GM23338 (cell line): Measurements from ENCODE around the gene CADPS. TPM values are rescaled to one million over a fixed set of nuclear protein-coding genes. Genes with fewer than 3 reads are reported as not detected.

Experiments
- ATAC-seq: fragments of 200-7000 bp; cut with Tn5 transposase; 3 replicates; pipeline ENCODE4 v1.9.1; 2020
- DNase-seq: peaks from one replicate; pipeline ENCODE4 v3.0.0-alpha.2; 2015; ENCODE audit warnings: low spot score
- H2AFZ ChIP-seq: fragments of 200-600 bp; sonication (generic); 2 replicates; pipeline ENCODE4 v1.8.0; 2016; ENCODE audit warnings: antibody characterized with exemption, mild to moderate bottlenecking, moderate library complexity
- H3F3A ChIP-seq: fragments of 200-600 bp; sonication (generic); replicated peaks from 2 replicates; pipeline ENCODE4 v1.8.0; 2017; ENCODE audit warnings: antibody characterized with exemption, mixed run types, low read depth
- H3K27ac ChIP-seq: fragments of 200-600 bp; sonication (generic); 2 replicates; pipeline ENCODE4 v1.6.1; 2016; ENCODE audit warnings: low read depth
- H3K27me3 ChIP-seq: fragments of 200-600 bp; sonication (generic); 2 replicates; pipeline ENCODE4 v1.8.0; 2016; ENCODE audit warnings: mild to moderate bottlenecking, mixed run types, moderate library complexity; ENCODE audit not compliant: insufficient read depth
- H3K36me3 ChIP-seq: fragments of 200-600 bp; sonication (generic); 2 replicates; pipeline ENCODE4 v1.8.0; 2016; ENCODE audit warnings: mild to moderate bottlenecking; ENCODE audit not compliant: insufficient read depth
- H3K4me1 ChIP-seq: fragments of 200-600 bp; sonication (generic); 2 replicates; pipeline ENCODE4 v1.8.0; 2016; ENCODE audit warnings: mild to moderate bottlenecking, moderate library complexity; ENCODE audit not compliant: insufficient read depth
- H3K4me2 ChIP-seq: fragments of 200-600 bp; sonication (generic); 2 replicates; pipeline ENCODE4 v1.7.1; 2017; ENCODE audit warnings: mixed run types
- H3K4me3 ChIP-seq: fragments of 200-600 bp; sonication (generic); 2 replicates; pipeline ENCODE4 v1.6.1; 2016; ENCODE audit warnings: mixed run types
- H3K79me2 ChIP-seq: fragments of 200-600 bp; sonication (generic); replicated peaks from 2 replicates; pipeline ENCODE4 v1.8.0; 2017; ENCODE audit warnings: mild to moderate bottlenecking; ENCODE audit not compliant: insufficient read depth
- H3K9me2 ChIP-seq: fragments of 200-600 bp; sonication (generic); 2 replicates; pipeline ENCODE4 v1.8.0; 2017; ENCODE audit not compliant: insufficient read depth
- H4K20me1 ChIP-seq: fragments of 200-600 bp; sonication (generic); replicated peaks from 2 replicates; pipeline ENCODE4 v1.8.0; 2017; ENCODE audit warnings: mild to moderate bottlenecking; ENCODE audit not compliant: insufficient read depth
- H3K27ac Mint-ChIP-seq: 2 replicates; pipeline ENCODE4 v1.8.0; 2020; ENCODE audit warnings: inconsistent platforms, mild to moderate bottlenecking, moderate library complexity, mixed read lengths
- H3K27me3 Mint-ChIP-seq: 3 replicates; pipeline ENCODE4 v1.8.0; 2022; ENCODE audit warnings: low read depth, mild to moderate bottlenecking, moderate library complexity, mixed read lengths, inconsistent platforms; ENCODE audit not compliant: insufficient read depth, poor library complexity
- H3K36me3 Mint-ChIP-seq: 3 replicates; pipeline ENCODE4 v1.8.0; 2021; ENCODE audit warnings: low read depth, mild to moderate bottlenecking, inconsistent platforms, moderate library complexity, mixed read lengths
- H3K4me1 Mint-ChIP-seq: 3 replicates; pipeline ENCODE4 v1.8.0; 2020; ENCODE audit warnings: mild to moderate bottlenecking, inconsistent platforms, mixed read lengths
- H3K4me3 Mint-ChIP-seq: 3 replicates; pipeline ENCODE4 v1.8.0; 2021; ENCODE audit warnings: moderate library complexity, mild to moderate bottlenecking, inconsistent platforms, mixed read lengths
- H3K9me3 Mint-ChIP-seq: 3 replicates; pipeline ENCODE4 v1.8.0; 2020; ENCODE audit warnings: moderate library complexity, mild to moderate bottlenecking, inconsistent platforms, mixed read lengths
- EZH2 ChIP-seq: fragments of 200-600 bp; sonication (generic); IDR thresholded peaks from one replicate; pipeline ENCODE4 v1.8.0; 2017; ENCODE audit warnings: antibody characterized with exemption, mild to moderate bottlenecking, low read depth; ENCODE audit not compliant: unreplicated experiment
- NANOG ChIP-seq: IDR thresholded peaks from 2 replicates; pipeline ENCODE4 v1.6.1; 2016; ENCODE audit warnings: antibody characterized with exemption, borderline replicate concordance
- ZNF331 ChIP-seq: fragments of 250-450 bp; sonication (Bioruptor Pico); IDR thresholded peaks from 2 replicates; pipeline ENCODE4 v1.5.0; 2020; ENCODE audit warnings: low read depth, mild to moderate bottlenecking, moderate library complexity
- polyA plus RNA-seq: library from polyadenylated mRNA; unstranded; fragments of >200 nt; fragmentation: Nextera tagmentation; extraction: Ambion mirVana; gene quantifications from 2 replicates; pipeline ENCODE4 v1.2.1, GENCODE V29; 2016
- total RNA-seq: library from RNA; depleted of rRNA; stranded (reverse); fragments of >200 nt; shearing (Covaris generic); gene quantifications from 2 replicates; pipeline ENCODE4 v1.2.3, GENCODE V29; 2014
- TF ChIP-seq, protein P1 (sequence below): fragments of 250-450 bp; sonication (Bioruptor Pico); IDR thresholded peaks from 2 replicates; pipeline ENCODE4 v1.5.0; 2020; ENCODE audit warnings: mild to moderate bottlenecking, moderate library complexity
- TF ChIP-seq, protein P2 (sequence below), 2 experiments: fragments of 200-600 bp in 1 of 2; sonication (generic) in 1 of 2; conservative IDR thresholded peaks; 2 replicates each; pipeline versions ENCODE4 v1.5.1 to v1.6.1; 2016 to 2017; ENCODE audit warnings: antibody characterized with exemption in 2 of 2, low read depth in 2 of 2, mild to moderate bottlenecking in 2 of 2, moderate library complexity in 1 of 2

The CADPS gene
- total and polyA plus RNA-seq, 2 experiments from 2014 or later: 14.7 to 22.0 TPM

DNA sequence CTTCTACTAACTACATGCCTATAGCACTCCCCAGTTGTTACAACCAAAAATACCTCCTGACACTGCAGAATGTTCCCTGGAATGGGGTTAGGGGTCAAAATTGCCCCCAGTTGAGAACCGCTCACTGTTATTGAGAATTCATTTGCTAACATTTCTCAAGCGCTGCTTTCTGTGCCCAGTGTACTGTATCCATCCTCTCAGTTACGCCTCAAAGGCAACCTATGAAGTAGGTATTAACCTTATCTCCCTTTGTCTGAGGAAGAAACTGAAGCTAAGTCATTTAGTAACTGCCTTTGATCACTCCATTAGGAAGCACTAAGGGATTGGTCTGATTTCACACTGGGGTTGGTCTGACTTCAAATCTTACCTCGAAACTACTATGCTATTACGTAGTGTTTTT lies 70.1 kb downstream of the CADPS start:
- H3K9me3 Mint-ChIP-seq: no peaks in the 10 kb centered on the region
- H3K4me2 ChIP-seq: no peak overlapping the region
- no peak overlapping the region; the same call in 1 of the 2 replicates for H2AFZ ChIP-seq
- H3K27me3 Mint-ChIP-seq: no peaks in the 10 kb centered on the region
- H3K27ac ChIP-seq: no peak overlapping the region
- H3K4me1 Mint-ChIP-seq: peaks cover 9% of the 10 kb centered on the region
- no peak overlapping the region for H3K27ac Mint-ChIP-seq
- H3K4me3 ChIP-seq: no peak overlapping the region
- no peaks in the 10 kb centered on the region for H3F3A ChIP-seq
- H3K4me1 ChIP-seq: peaks cover 10% of the 10 kb centered on the region; the same call in 1 of the 2 replicates
- TF ChIP-seq NANOG: no peak
- TF ChIP-seq, protein P1, sequence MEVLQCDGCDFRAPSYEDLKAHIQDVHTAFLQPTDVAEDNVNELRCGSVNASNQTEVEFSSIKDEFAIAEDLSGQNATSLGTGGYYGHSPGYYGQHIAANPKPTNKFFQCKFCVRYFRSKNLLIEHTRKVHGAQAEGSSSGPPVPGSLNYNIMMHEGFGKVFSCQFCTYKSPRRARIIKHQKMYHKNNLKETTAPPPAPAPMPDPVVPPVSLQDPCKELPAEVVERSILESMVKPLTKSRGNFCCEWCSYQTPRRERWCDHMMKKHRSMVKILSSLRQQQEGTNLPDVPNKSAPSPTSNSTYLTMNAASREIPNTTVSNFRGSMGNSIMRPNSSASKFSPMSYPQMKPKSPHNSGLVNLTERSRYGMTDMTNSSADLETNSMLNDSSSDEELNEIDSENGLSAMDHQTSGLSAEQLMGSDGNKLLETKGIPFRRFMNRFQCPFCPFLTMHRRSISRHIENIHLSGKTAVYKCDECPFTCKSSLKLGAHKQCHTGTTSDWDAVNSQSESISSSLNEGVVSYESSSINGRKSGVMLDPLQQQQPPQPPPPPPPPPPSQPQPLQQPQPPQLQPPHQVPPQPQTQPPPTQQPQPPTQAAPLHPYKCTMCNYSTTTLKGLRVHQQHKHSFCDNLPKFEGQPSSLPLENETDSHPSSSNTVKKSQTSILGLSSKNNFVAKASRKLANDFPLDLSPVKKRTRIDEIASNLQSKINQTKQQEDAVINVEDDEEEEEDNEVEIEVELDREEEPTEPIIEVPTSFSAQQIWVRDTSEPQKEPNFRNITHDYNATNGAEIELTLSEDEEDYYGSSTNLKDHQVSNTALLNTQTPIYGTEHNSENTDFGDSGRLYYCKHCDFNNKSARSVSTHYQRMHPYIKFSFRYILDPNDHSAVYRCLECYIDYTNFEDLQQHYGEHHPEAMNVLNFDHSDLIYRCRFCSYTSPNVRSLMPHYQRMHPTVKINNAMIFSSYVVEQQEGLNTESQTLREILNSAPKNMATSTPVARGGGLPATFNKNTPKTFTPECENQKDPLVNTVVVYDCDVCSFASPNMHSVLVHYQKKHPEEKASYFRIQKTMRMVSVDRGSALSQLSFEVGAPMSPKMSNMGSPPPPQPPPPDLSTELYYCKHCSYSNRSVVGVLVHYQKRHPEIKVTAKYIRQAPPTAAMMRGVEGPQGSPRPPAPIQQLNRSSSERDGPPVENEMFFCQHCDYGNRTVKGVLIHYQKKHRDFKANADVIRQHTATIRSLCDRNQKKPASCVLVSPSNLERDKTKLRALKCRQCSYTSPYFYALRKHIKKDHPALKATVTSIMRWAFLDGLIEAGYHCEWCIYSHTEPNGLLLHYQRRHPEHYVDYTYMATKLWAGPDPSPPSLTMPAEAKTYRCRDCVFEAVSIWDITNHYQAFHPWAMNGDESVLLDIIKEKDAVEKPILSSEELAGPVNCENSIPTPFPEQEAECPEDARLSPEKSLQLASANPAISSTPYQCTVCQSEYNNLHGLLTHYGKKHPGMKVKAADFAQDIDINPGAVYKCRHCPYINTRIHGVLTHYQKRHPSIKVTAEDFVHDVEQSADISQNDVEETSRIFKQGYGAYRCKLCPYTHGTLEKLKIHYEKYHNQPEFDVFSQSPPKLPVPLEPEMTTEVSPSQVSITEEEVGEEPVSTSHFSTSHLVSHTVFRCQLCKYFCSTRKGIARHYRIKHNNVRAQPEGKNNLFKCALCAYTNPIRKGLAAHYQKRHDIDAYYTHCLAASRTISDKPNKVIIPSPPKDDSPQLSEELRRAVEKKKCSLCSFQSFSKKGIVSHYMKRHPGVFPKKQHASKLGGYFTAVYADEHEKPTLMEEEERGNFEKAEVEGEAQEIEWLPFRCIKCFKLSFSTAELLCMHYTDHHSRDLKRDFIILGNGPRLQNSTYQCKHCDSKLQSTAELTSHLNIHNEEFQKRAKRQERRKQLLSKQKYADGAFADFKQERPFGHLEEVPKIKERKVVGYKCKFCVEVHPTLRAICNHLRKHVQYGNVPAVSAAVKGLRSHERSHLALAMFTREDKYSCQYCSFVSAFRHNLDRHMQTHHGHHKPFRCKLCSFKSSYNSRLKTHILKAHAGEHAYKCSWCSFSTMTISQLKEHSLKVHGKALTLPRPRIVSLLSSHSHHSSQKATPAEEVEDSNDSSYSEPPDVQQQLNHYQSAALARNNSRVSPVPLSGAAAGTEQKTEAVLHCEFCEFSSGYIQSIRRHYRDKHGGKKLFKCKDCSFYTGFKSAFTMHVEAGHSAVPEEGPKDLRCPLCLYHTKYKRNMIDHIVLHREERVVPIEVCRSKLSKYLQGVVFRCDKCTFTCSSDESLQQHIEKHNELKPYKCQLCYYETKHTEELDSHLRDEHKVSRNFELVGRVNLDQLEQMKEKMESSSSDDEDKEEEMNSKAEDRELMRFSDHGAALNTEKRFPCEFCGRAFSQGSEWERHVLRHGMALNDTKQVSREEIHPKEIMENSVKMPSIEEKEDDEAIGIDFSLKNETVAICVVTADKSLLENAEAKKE: no peak
- TF ChIP-seq ZNF331 (CRISPR knock-in tag): no peak
- no peaks in the 10 kb centered on the region for H3K36me3 Mint-ChIP-seq
- no peak overlapping the region for H3K4me3 Mint-ChIP-seq
- H3K79me2 ChIP-seq: no peaks in the 10 kb centered on the region
- ATAC-seq (no peak), DNase-seq (no peak)
- no peaks in the 10 kb centered on the region for H3K27me3 ChIP-seq
- H4K20me1 ChIP-seq: no peaks in the 10 kb centered on the region
- H3K36me3 ChIP-seq: no peaks in the 10 kb centered on the region
- no peaks in the 10 kb centered on the region for H3K9me2 ChIP-seq

DNA sequence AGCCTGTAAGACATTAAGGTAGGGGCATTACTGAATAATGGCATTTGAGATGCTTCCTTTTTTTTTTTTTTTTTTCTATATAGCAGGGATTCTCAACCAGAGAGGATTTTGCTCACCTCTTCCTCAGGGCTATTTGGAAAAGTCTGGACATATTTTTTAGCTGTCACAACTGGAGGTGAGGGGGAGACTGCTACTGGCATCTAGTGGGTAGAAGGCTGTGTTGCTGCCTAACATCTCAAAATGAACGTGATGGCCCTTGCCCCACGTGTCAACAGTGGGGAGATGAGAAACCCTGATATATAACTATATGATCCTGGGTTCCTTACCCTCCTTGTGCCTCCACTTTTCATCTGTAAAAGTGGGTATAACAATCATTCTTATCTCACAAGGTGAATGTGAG lies 71.9 kb downstream of the CADPS start:
- H3K27me3 ChIP-seq: no peaks in the 10 kb centered on the region
- no peaks in the 10 kb centered on the region for H3K36me3 ChIP-seq
- no peaks in the 10 kb centered on the region for H4K20me1 ChIP-seq
- H3K27me3 Mint-ChIP-seq: no peaks in the 10 kb centered on the region
- H3K27ac ChIP-seq: no peak overlapping the region
- no peak overlapping the region for H3K27ac Mint-ChIP-seq
- H3K4me1 Mint-ChIP-seq: peaks cover 18% of the 10 kb centered on the region
- H3K36me3 Mint-ChIP-seq: no peaks in the 10 kb centered on the region
- H3K4me3 ChIP-seq: no peak overlapping the region
- H3K9me2 ChIP-seq: no peaks in the 10 kb centered on the region; the same call in 1 of the 2 replicates
- H2AFZ ChIP-seq: no peak overlapping the region
- no peaks in the 10 kb centered on the region for H3K9me3 Mint-ChIP-seq
- peaks cover 15% of the 10 kb centered on the region; the same call in 1 of the 2 replicates for H3K4me1 ChIP-seq
- TF ChIP-seq, protein P2, sequence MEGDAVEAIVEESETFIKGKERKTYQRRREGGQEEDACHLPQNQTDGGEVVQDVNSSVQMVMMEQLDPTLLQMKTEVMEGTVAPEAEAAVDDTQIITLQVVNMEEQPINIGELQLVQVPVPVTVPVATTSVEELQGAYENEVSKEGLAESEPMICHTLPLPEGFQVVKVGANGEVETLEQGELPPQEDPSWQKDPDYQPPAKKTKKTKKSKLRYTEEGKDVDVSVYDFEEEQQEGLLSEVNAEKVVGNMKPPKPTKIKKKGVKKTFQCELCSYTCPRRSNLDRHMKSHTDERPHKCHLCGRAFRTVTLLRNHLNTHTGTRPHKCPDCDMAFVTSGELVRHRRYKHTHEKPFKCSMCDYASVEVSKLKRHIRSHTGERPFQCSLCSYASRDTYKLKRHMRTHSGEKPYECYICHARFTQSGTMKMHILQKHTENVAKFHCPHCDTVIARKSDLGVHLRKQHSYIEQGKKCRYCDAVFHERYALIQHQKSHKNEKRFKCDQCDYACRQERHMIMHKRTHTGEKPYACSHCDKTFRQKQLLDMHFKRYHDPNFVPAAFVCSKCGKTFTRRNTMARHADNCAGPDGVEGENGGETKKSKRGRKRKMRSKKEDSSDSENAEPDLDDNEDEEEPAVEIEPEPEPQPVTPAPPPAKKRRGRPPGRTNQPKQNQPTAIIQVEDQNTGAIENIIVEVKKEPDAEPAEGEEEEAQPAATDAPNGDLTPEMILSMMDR (conservative IDR thresholded peaks at IDR 0.05; ENCODE audit: low read depth in 2 of 2): peak; percentile 35 to 49; a peak in 3 of 4 replicates
- TF ChIP-seq EZH2: no peak
- DNase-seq (no peak), ATAC-seq (peak; percentile 43; the same call in 2 of the 3 replicates)
- H3F3A ChIP-seq: no peaks in the 10 kb centered on the region
- H3K79me2 ChIP-seq: no peaks in the 10 kb centered on the region
- H3K4me3 Mint-ChIP-seq: no peak overlapping the region
- no peak overlapping the region for H3K4me2 ChIP-seq
